Gastrocnemius medialis (tissue), 4 donors: ENCODE data around the gene ANKS1B.

Source experiments
- POLR2A ChIP-seq, 2 donors: fragments of 450-650 bp; IDR thresholded peaks; one replicate each; pipeline ENCODE4 v1.6.1; 2017; ENCODE audit warnings: antibody characterized with exemption in 2 of 2, mild to moderate bottlenecking in 2 of 2, moderate library complexity in 2 of 2
- TF ChIP-seq, protein P1 (sequence below), 5 experiments: fragments of 450-650 bp in 3 of 5; fragments of 200-600 bp in 2 of 5; sonication (generic) in 2 of 5; IDR thresholded peaks in 4 of 5; conservative IDR thresholded peaks in 1 of 5; 1 replicate in 4 of 5; 2 replicates in 1 of 5; pipeline ENCODE4 v1.5.1; 2016 to 2019; ENCODE audit warnings: antibody characterized with exemption in 5 of 5, mild to moderate bottlenecking in 3 of 5, moderate library complexity in 3 of 5

DNA sequence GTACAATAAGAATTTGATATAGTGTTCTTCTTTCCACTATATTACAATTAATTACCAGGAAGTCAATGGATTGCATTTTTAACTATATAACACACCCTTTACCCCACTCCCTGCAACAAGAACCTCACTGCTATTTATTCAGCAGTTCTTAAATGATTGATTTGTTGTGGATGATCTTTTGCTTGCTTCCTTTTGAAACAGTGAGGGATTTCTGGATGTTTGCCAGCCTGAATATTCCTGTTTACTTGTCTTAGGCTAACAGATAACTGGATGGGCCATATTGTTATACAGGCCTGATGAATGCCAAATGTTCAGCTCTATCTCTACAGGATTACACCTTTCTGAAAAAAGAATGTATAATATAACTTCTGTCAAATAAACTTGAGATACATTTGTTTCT is 842.1 kb downstream of the ANKS1B start:
- TF ChIP-seq, protein P1, sequence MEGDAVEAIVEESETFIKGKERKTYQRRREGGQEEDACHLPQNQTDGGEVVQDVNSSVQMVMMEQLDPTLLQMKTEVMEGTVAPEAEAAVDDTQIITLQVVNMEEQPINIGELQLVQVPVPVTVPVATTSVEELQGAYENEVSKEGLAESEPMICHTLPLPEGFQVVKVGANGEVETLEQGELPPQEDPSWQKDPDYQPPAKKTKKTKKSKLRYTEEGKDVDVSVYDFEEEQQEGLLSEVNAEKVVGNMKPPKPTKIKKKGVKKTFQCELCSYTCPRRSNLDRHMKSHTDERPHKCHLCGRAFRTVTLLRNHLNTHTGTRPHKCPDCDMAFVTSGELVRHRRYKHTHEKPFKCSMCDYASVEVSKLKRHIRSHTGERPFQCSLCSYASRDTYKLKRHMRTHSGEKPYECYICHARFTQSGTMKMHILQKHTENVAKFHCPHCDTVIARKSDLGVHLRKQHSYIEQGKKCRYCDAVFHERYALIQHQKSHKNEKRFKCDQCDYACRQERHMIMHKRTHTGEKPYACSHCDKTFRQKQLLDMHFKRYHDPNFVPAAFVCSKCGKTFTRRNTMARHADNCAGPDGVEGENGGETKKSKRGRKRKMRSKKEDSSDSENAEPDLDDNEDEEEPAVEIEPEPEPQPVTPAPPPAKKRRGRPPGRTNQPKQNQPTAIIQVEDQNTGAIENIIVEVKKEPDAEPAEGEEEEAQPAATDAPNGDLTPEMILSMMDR (IDR thresholded peaks at IDR 0.05 in 4 of 5, conservative IDR thresholded peaks at IDR 0.05 in 1 of 5): no peak
- TF ChIP-seq POLR2A (IDR thresholded peaks at IDR 0.05): no peak
